K562 (cell line): ENCODE data around the gene KLHL20. TPM values are rescaled to one million over a fixed set of nuclear protein-coding genes. Genes with fewer than 3 reads are reported as not detected.
A peak's percentile ranks its signal among the peaks of the same experiment; 100 is the strongest.

ENCODE experiments used
- ATAC-seq: fragments of 200-7000 bp; cut with Tn5 transposase; 3 replicates; pipeline ENCODE4 v1.9.1; 2020; ENCODE audit warnings: moderate library complexity
- BruUV-seq: library from RNA; stranded (reverse); fragments of 400-500 nt; replicated peaks from 2 replicates; lab custom pipeline; 2021; lab: Mats Ljungman, UMichigan
- CTCF ChIA-PET: fragments of 300-600 bp; formaldehyde crosslinking; extraction: SDS; loops from one replicate; lab custom pipeline; 2021; ENCODE audit warnings: low intra/inter-chr PET ratio; lab: Yijun Ruan, JAX
- POLR2A ChIA-PET: fragments of 300-600, 350-650 bp; sonication (Branson Sonifier 250); formaldehyde crosslinking; extraction: SDS; loops from one replicate; lab custom pipeline; 2021; ENCODE audit warnings: antibody characterized with exemption, inconsistent platforms; lab: Yijun Ruan, JAX
- DNase-seq, 4 experiments: peaks; one replicate each; pipeline versions ENCODE4 v3.0.0 to v3.0.0-alpha.2; 2011 to 2018; ENCODE audit warnings: low spot score in 3 of 4, mixed read lengths in 3 of 4; ENCODE audit errors: extremely low read depth in 1 of 4
- FAIRE-seq: peaks from 2 replicates; lab custom pipeline; 2011; peaks lifted over from hg19 to GRCh38; lab: Jason Lieb, UNC
- H2AFZ ChIP-seq: 2 replicates; pipeline ENCODE4 v1.6.0; 2011; ENCODE audit warnings: low read depth, low read length, control low read depth, inconsistent platforms
- H3K27ac ChIP-seq: fragments of 200-600 bp; 3 replicates; pipeline ENCODE4 v1.8.0; 2011; ENCODE audit warnings: low read depth, mild to moderate bottlenecking, control low read depth, inconsistent platforms, low read length, moderate library complexity, mixed read lengths; ENCODE audit errors: extremely low read depth
- H3K27me3 ChIP-seq, 2 experiments: fragments of 300-600 bp in 1 of 2; 2 replicates in 1 of 2; 3 replicates in 1 of 2; pipeline versions ENCODE4 v1.6.0 to v1.8.0; 2011; ENCODE audit warnings: inconsistent platforms in 2 of 2, low read length in 2 of 2, mild to moderate bottlenecking in 1 of 2, mixed read lengths in 1 of 2, moderate library complexity in 1 of 2; ENCODE audit not compliant: control insufficient read depth in 2 of 2, insufficient read depth in 2 of 2
- H3K36me3 ChIP-seq: fragments of 300-600 bp; 3 replicates; pipeline ENCODE4 v1.8.0; 2011; ENCODE audit warnings: mild to moderate bottlenecking, low read length, inconsistent platforms; ENCODE audit not compliant: control insufficient read depth, insufficient read depth
- H3K4me1 ChIP-seq, 2 experiments: fragments of 200-600 bp in 1 of 2; replicated peaks in 1 of 2; 2 replicates in 1 of 2; 3 replicates in 1 of 2; pipeline versions ENCODE4 v1.5.1 to v1.8.0; 2011; ENCODE audit warnings: inconsistent platforms in 2 of 2, low read length in 2 of 2, mild to moderate bottlenecking in 1 of 2, mixed read lengths in 1 of 2, moderate library complexity in 1 of 2; ENCODE audit not compliant: control insufficient read depth in 2 of 2, insufficient read depth in 2 of 2
- H3K4me2 ChIP-seq: 2 replicates; pipeline ENCODE4 v1.6.1; 2011; ENCODE audit warnings: low read length, control low read depth, inconsistent platforms, mixed read lengths; ENCODE audit not compliant: insufficient read depth
- H3K4me3 ChIP-seq: fragments of 200-600 bp; sonication (generic), shearing (Covaris generic); 2 replicates; pipeline ENCODE4 v1.5.1; 2016; ENCODE audit warnings: control low read depth, inconsistent platforms
- H3K79me2 ChIP-seq: fragments of 200-600 bp; 3 replicates; pipeline ENCODE4 v1.8.0; 2011; ENCODE audit warnings: low read length, inconsistent platforms; ENCODE audit not compliant: control insufficient read depth, insufficient read depth
- H3K9ac ChIP-seq, 2 experiments: 2 replicates each; pipeline versions ENCODE4 v1.6.0 to v1.6.1; 2011; ENCODE audit warnings: low read depth in 2 of 2, low read length in 2 of 2, control low read depth in 1 of 2, inconsistent platforms in 1 of 2, mild to moderate bottlenecking in 1 of 2, mixed read lengths in 1 of 2; ENCODE audit not compliant: insufficient read depth in 1 of 2
- H3K9me1 ChIP-seq: one replicate; pipeline ENCODE4 v1.6.0; 2011; ENCODE audit warnings: inconsistent platforms, mild to moderate bottlenecking, low read length, moderate library complexity; ENCODE audit not compliant: control insufficient read depth, insufficient read depth
- H3K9me3 ChIP-seq: replicated peaks from 2 replicates; pipeline ENCODE4 v1.5.1; 2011; ENCODE audit warnings: low read depth, low read length, inconsistent platforms; ENCODE audit not compliant: control insufficient read depth, insufficient read depth
- H4K20me1 ChIP-seq: replicated peaks from 2 replicates; pipeline ENCODE4 v1.6.1; 2011; ENCODE audit warnings: low read length, inconsistent platforms, mixed read lengths; ENCODE audit not compliant: control insufficient read depth, insufficient read depth
- ELF1 ChIP-seq: fragments of 200-800 bp; sonication (Bioruptor generic); IDR thresholded peaks from 2 replicates; pipeline ENCODE4 v1.6.1; 2016; ENCODE audit warnings: missing genetic modification characterization, missing compliant biosample characterization
- MAX ChIP-seq: sonication (generic); formaldehyde crosslinking; IDR thresholded peaks from 2 replicates; pipeline ENCODE4 v1.9.0; 2022; ENCODE audit warnings: mild to moderate bottlenecking, missing genetic modification reagents
- NFIC ChIP-seq: fragments of 450-650 bp; IDR thresholded peaks from 2 replicates; pipeline ENCODE4 v1.6.1; 2017; ENCODE audit warnings: mild to moderate bottlenecking, inconsistent platforms
- POLR2H ChIP-seq: IDR thresholded peaks from 2 replicates; pipeline ENCODE4 v1.6.1; 2016; ENCODE audit warnings: missing genetic modification characterization, low read depth, mild to moderate bottlenecking, control low read depth, missing compliant biosample characterization, moderate library complexity
- RBM39 ChIP-seq: fragments of 200-400 bp; formaldehyde crosslinking; optimal IDR thresholded peaks from 2 replicates; pipeline ENCODE3; 2018; ENCODE audit warnings: low read depth, low read length
- TCFL5 ChIP-seq: fragments of 250-450 bp; sonication (Bioruptor Pico); conservative IDR thresholded peaks from 2 replicates; pipeline ENCODE4 v1.6.1; 2021; ENCODE audit warnings: mild to moderate bottlenecking, moderate library complexity, matching md5 sums
- TEAD4 ChIP-seq, 2 experiments: sonication (generic) in 1 of 2; formaldehyde crosslinking in 1 of 2; IDR thresholded peaks; 2 replicates each; pipeline versions ENCODE4 v1.6.1 to v1.8.0; 2012 to 2022; ENCODE audit warnings: borderline replicate concordance in 1 of 2, inconsistent platforms in 1 of 2, low read length in 1 of 2, mild to moderate bottlenecking in 1 of 2, missing genetic modification reagents in 1 of 2
- ZBTB5 ChIP-seq: fragments of 450-650 bp; IDR thresholded peaks from 2 replicates; pipeline ENCODE4 v1.6.1; 2017; ENCODE audit warnings: antibody characterized with exemption
- ZNF143 ChIP-seq: sonication (generic); formaldehyde crosslinking; IDR thresholded peaks from 2 replicates; pipeline ENCODE4 v1.9.0; 2022; ENCODE audit warnings: mild to moderate bottlenecking, missing genetic modification reagents
- ZNF445 ChIP-seq: fragments of 250-450 bp; sonication (Bioruptor Pico); IDR thresholded peaks from 2 replicates; pipeline ENCODE4 v1.4.0; 2020; ENCODE audit warnings: low read depth, mild to moderate bottlenecking, moderate library complexity
- ZNF507 ChIP-seq: conservative IDR thresholded peaks from 2 replicates; pipeline ENCODE4 v1.6.1; 2017; ENCODE audit warnings: missing genetic modification characterization, missing compliant biosample characterization
- in situ Hi-C: fragments of 300-500 bp; cut with MboI; formaldehyde crosslinking; loops from 4 replicates; pipeline ENCODE4 v1.15.0; 2018; ENCODE audit warnings: inconsistent platforms, mixed read lengths
- intact Hi-C: fragments of 100-400 bp; cut with micrococcal nuclease; formaldehyde crosslinking; loops from 2 replicates; pipeline ENCODE4 v1.14.2; 2022
- polyA plus RNA-seq, 8 experiments: library from polyadenylated mRNA; depleted of rRNA in 4 of 8; stranded (reverse) in 5 of 8; unstranded in 3 of 8; fragments of >200 nt; fragmentation: Nextera tagmentation in 2 of 8; fragmentation: Illumina TruSeq in 1 of 8; extraction: Ambion mirVana in 2 of 8; extraction: Trizol in 1 of 8; gene quantifications; 2 replicates each; pipeline versions ENCODE4 v1.2.1 to v1.2.3, GENCODE V29; 2011 to 2014; ENCODE audit warnings: inconsistent platforms in 1 of 8, missing spikeins in 1 of 8
- total RNA-seq, 7 experiments: library from RNA; depleted of rRNA in 6 of 7; stranded (reverse); fragments of >200 nt in 6 of 7; fragmentation: Illumina TruSeq in 2 of 7; extraction: Trizol in 2 of 7; gene quantifications; 2 replicates each; pipeline versions ENCODE4 v1.2.1 to v1.2.3, GENCODE V29; 2011 to 2021; ENCODE audit warnings: low replicate concordance in 1 of 7
- TF ChIP-seq, protein P1 (sequence below): fragments of 250-450 bp; sonication (Bioruptor Pico); IDR thresholded peaks from 2 replicates; pipeline ENCODE4 v1.5.0; 2022; ENCODE audit warnings: mild to moderate bottlenecking

The KLHL20 gene
- total and polyA plus RNA-seq, 9 of the 15 experiments (the other 6 are each of a cell fraction or from before 2014, with no cell fraction given), result 8.9 to 23.2 (median 16.8) TPM

- TF ChIP-seq, protein P1, sequence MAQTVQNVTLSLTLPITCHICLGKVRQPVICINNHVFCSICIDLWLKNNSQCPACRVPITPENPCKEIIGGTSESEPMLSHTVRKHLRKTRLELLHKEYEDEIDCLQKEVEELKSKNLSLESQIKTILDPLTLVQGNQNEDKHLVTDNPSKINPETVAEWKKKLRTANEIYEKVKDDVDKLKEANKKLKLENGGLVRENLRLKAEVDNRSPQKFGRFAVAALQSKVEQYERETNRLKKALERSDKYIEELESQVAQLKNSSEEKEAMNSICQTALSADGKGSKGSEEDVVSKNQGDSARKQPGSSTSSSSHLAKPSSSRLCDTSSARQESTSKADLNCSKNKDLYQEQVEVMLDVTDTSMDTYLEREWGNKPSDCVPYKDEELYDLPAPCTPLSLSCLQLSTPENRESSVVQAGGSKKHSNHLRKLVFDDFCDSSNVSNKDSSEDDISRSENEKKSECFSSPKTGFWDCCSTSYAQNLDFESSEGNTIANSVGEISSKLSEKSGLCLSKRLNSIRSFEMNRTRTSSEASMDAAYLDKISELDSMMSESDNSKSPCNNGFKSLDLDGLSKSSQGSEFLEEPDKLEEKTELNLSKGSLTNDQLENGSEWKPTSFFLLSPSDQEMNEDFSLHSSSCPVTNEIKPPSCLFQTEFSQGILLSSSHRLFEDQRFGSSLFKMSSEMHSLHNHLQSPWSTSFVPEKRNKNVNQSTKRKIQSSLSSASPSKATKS (CRISPR knock-in tag), result no peak
- TF ChIP-seq ZNF143 (CRISPR knock-in tag), result no peak
- no peak for TF ChIP-seq MAX (CRISPR knock-in tag)
- 0 out of 2 replicates have a peak, but pooled peaks have one; percentile 17 for TF ChIP-seq POLR2H (tag)
Measured at GRCh38 chr1:173789841-173790240, 75.1 kb downstream of the KLHL20 start (continued).

DNA sequence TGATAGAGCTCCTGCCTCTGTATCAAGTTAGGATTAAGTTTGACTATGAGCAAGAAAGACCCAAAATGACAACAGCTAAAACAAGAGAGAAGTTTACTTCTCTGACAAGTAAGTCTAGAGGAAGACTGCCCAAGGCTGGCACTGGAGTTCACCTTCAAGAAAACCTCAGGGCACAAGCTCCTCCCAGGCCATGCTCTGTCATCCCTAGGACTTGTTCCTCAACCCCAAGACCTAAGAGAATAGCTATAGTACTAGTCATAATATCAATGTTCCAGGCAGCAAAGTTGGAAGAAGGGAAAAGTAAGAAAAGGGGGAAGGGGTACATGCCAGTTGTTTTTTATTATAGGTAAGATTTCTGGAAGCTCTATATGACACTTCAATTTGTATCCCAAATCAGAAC is 83.3 kb downstream of the KLHL20 start:
- Histone ChIP-seq H2AFZ (no peak overlapping the region), H3K79me2 (no peaks in the 10 kb centered on the region; the same call in 2 of the 3 replicates), H3K9me3 (no peaks in the 10 kb centered on the region), H3K4me2 (no peak overlapping the region), H3K27ac (no peak overlapping the region), H3K4me1 (no peaks in the 10 kb centered on the region), H3K9me1 (no peaks in the 10 kb centered on the region), H3K4me3 (no peak overlapping the region), H3K36me3 (peaks cover 55% of the 10 kb centered on the region; the same call in 2 of the 3 replicates)
- ATAC-seq (no peak), FAIRE-seq (no peak)
- POLR2A ChIA-PET, result interaction anchor here (0.7 to 1.1 kb wide), 4 partner anchors 9 to 376 kb away, joined by 3 read pairs; partner anchors contain the start of gene DARS2
- in situ Hi-C loops (no loop called here), intact Hi-C loops (no loop called here)
- no TSS peak for BruUV-seq
- CTCF ChIA-PET, result no interaction called here
- TF ChIP-seq NFIC (no peak), ELF1 (tag) (no peak), ZNF445 (CRISPR knock-in tag) (no peak), TCFL5 (CRISPR knock-in tag) (no peak), ZNF507 (tag) (no peak), ZBTB5 (no peak), RBM39 (no peak), TEAD4 (IDR thresholded peaks at IDR 0.05; ENCODE audit: low read length) (no peak), TEAD4 (CRISPR knock-in tag; IDR thresholded peaks at IDR 0.05; ENCODE audit: borderline replicate concordance) (no peak)
- TF ChIP-seq, all 486 proteins: peak for 0
- Histone ChIP-seq H4K20me1 (no peaks in the 10 kb centered on the region), H3K27me3 (no peaks in the 10 kb centered on the region), H3K9ac (no peak overlapping the region)
- no peak for DNase-seq
